ENCODE measurements around the gene TYW1B.
"Not testable (repeated sequence)": the region's sequence is repeated elsewhere in the genome, so short reads cannot be mapped to it uniquely, and the experiment has no call there.

Gene TYW1B, protein sequence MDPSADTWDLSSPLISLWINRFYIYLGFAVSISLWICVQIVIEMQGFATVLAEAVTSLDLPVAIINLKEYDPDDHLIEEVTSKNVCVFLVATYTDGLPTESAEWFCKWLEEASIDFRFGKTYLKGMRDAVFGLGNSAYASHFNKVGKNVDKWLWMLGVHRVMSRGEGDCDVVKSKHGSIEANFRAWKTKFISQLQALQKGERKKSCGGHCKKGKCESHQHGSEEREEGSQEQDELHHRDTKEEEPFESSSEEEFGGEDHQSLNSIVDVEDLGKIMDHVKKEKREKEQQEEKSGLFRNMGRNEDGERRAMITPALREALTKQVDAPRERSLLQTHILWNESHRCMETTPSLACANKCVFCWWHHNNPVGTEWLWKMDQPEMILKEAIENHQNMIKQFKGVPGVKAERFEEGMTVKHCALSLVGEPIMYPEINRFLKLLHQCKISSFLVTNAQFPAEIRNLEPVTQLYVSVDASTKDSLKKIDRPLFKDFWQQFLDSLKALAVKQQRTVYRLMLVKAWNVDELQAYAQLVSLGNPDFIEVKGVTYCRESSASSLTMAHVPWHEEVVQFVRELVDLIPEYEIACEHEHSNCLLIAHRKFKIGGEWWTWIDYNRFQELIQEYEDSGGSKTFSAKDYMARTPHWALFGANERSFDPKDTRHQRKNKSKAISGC

DNA sequence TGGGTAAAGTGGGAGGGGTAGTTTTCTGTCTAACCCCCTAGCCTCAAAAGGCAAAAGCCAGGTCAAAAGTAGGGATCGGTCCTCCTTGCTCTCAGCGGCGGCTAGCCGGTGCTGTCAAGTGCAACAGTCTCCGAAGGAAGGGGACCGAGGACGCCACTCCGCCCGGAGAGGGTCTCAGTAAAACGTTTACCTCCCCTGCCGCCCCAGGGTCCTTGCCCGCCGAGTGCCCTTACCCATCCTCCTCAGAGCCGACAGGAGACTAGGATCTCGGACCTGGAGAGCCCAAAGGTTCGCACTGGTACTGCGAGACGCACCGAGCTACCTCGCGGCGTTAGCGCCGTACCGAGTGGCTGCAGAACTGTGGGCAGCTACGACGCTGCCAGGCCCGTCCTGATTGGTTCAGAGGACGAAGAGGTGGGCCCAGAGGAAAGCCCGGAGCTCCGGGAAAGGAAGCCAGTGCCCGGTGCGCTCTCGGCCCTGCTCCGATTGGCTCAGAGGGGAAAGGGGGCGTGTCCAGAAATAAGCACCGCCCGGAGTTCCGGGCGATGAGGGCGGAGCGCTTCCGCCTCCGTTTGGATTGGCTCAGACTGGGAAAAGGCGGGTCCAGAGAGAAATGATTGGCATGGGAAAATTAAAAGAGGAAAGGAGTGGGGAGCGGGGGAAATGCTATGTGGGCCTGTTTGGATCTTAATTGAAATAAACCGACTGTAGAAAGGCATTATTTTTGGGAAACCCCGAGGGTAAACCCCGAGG is at the start of gene TYW1B:
TYW1B (minus strand) TSS at position 362 of the 753 bp plus-strand sequence; CDS start at position 237, 125 bp downstream.
- DNase-seq: peak; percentile 96 to 97

DNA sequence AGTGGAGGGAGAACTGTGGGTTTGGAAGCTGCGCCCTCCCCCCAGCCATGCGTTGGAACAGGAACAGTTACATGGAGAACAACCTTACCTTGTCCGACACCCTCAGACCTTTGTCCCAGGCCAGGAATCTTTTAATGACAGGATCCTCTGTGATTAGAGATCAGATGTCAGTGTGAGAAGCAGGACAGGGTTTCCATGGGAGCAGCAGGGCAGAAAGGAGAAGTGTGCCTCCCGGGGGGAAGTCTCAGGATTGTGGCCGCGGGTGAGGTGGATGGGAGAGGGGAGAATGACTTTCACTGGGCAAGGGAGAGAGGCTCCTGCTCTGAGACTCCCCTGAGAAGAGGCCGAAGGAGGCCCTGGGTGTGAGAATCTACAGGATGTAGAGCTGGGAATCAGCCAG is 39.6 kb upstream of the TYW1B start:
- peak; percentile 4 to 41 for DNase-seq

DNA sequence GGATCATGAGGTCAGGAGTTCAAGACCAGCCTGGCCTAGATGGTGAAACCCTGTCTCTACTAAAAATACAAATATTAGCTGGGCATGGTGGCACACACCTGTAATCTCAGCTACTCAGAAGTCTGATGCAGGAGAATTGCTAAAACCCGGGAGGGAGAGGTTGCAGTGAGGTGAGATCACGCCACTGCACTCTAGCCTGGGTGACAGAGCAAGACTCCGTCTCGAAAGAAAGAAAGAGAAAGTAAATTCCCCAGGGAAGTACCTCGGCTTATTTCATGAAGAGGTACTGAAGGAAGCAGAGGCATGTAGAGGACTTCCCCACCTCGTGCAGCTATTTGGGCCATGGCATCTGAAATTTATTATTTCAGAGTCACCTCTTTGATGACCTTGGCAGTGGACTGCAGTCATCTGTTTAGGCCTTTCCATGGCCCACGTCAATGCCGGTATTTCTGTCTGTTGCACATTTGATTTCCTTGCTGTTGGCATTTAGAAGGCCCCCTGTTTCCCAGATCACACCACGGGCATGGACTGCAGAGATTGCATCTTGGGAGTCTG is 30.9 kb upstream of the TYW1B start:
- DNase-seq: not testable (repeated sequence)

DNA sequence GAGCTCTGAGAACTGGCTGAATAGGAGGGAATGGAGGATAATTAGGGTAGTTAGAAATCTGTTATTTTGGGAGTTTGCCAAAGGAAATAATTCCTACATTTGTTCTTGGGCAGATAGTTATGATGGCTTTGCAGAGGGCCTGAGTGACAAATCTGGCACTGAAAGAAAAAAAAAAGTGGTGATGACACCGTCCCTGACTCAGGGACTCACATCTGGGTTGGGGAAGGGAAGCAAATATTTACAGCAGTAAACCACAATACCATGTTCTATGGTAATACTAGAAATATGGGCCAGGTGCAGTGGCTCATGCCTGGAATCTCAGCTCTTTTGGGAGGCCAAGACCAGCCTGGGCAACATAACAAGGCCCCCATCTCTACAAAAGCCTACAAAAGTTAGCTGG is 29.9 kb upstream of the TYW1B start:
- DNase-seq: not testable (repeated sequence)

DNA sequence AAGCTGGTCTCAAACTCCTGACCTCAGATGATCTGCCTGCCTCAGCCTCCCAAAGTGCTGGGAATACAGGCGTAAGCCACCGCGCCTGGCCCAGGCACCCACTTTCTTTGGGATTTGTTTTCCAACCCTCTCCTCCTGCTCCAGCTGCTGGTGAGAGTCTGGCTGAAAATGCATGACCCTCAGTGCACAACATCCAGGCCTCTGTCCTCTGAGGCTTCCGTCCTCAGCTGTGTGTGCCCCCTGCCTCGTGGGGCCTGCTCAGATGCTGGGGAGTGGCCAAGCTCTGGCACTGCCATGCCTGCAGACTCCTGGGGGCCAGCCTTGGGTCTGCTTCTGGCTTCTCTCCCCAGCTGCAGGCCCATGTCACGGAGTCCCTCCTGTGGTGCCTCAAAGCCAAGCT is 27.3 kb upstream of the TYW1B start:
- not testable (repeated sequence) for DNase-seq

DNA sequence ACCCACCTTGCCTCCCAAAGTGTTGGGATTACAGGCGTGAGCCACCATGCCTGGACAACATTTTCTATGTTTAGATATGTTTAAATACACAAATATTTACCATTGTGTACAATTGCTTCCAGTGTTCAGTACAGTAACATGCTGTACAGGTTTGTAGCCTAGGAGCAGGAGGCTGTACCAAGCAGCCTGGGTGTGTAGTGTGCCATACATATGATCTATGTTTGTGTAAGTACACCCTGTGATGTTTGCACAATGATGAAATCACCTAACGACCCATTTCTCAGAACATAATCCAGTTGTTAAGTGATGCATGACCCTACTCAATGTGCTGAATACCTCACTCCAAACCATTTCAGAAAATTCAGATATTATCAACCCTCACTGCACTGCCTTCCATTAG is 24.9 kb upstream of the TYW1B start:
- DNase-seq: not testable (repeated sequence)

DNA sequence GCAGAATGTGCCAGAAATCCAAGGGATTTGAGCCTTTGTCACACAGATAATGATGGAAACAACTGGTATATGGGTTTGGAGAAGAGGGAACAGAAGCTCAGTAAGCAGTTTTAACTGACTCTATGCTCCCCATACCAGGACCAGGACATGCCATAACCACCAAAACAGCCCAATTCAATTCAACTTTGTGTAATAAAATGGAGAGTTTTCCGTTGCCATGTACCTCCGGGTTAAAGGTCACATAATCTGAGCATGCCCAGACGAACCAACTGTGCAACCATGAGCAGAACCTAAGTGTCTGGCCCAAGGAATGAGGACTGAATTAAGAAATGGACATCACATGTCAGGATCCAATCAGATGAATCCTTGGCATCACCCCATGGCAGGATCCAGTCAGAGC is 22.7 kb upstream of the TYW1B start:
- not testable (repeated sequence) for DNase-seq

DNA sequence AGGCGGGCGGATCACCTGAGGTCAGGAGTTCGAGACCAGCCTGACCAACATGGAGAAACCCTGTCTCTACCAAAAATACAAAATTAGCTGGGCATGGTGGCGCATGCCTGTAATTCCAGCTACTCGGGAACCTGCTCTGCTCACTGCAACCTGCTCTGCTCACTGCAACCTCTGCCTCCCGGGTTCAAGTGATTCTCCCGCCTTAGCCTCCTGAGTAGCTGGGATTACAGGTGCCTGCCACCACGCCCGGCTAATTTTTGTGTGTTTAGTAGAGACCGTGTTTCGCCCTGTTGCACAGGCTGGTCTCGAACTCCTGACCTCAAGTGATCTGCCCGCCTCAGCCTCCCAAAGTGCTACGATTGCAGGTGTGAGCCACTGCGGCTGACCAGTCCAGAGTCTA is 16.1 kb upstream of the TYW1B start:
- not testable (repeated sequence) for DNase-seq

DNA sequence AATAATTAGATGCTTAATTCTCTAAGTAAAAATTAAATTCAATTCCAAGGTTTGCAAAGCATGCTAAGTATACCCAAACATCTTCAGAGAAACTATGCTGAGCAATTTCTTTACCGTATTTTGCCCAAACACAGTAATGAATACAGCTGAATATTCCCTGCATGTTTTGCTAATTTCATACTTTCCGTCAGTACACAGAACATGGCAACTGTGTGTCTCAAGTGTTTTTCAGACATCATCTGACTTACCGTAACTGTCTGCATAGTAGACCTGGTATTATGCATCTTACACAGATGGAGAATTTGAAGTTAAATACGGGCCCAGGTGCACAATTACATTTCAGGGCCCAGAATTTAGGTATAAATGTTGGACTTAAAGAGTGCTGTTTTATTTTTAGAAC is 15.2 kb upstream of the TYW1B start:
- DNase-seq: not testable (repeated sequence)

DNA sequence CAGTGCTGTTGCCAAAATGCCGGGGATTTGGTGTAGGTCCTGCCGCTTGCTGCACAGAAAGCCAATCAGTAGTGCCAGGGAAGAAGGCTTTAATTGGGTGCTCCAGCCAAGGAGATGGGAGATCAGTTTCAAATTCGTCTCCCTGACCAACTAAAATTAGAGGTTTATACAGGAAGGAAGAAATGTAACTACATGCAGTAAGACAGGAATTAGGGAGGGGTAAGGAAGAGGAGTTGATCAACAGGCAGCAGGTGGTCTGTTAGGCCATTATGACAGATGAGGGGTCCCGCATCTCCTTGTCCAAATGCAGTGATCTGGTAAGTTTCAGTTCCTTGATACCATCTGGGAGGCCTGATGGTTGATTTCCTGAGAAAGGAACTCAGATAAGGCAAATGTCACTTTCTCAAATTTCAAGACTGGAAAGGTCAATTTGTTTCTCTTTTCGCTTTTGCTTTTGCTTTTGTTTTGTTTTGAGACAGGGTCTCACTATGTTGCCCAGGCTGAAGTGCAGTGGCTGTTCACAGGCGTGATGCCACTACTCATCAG is 13.0 kb upstream of the TYW1B start:
- not testable (repeated sequence) for DNase-seq

DNA sequence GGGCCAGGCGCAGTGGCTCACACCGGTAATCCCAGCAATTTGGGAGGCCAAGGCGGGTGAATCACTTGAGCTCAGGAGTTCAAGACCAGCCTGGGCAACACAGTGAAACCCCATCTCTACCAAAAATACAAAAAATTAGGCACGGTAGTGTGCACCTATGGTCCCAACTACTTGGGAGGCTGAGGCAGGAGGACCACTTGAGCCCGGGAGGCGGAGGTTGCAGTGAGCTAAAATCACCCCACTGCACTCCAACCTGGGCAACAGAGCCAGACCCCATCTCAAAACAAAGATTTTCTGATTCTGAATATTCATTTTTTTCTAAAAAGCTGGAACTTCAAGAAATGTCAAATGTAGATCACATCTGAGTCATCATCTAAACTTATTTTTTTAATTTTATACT is 10.3 kb upstream of the TYW1B start:
- not testable (repeated sequence) for DNase-seq

DNA sequence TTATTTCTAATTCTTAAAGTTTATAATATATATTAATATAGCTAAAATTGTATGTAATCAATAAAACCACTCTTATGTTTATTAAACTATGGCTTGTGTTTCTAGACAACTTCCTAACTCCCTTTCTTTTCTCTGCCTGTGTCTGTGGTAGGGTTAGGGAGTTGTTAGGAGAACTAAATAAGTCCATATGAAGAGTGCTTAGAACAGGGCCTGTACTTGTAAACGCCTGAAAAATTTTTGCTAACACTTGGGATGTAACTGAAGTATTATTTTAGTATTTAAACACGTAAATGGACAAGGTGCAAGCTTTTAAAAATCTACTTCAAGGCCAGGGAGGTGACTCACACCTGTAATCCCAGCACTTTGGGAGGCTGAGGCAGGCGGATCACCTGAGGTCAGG is 9.3 kb upstream of the TYW1B start:
- DNase-seq: not testable (repeated sequence)

DNA sequence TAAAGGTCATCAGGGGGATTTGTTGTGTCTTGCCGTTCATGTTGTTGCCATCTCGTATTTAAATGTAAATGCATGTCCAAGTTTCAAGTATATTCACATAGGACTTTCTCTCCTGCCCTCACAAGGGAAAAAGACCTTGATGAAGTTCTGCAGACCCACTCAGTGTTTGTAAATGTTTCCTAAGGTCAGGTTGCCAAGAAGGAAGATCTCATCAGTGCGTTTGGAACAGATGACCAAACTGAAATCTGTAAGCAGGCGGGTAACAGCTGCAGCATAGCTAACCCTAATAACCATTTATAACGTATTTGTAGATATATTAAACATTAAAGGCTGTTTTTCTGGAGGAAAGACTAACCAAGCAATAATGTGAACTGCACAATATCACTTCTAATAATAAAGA is 2.6 kb upstream of the TYW1B start:
- DNase-seq: not testable (repeated sequence)

DNA sequence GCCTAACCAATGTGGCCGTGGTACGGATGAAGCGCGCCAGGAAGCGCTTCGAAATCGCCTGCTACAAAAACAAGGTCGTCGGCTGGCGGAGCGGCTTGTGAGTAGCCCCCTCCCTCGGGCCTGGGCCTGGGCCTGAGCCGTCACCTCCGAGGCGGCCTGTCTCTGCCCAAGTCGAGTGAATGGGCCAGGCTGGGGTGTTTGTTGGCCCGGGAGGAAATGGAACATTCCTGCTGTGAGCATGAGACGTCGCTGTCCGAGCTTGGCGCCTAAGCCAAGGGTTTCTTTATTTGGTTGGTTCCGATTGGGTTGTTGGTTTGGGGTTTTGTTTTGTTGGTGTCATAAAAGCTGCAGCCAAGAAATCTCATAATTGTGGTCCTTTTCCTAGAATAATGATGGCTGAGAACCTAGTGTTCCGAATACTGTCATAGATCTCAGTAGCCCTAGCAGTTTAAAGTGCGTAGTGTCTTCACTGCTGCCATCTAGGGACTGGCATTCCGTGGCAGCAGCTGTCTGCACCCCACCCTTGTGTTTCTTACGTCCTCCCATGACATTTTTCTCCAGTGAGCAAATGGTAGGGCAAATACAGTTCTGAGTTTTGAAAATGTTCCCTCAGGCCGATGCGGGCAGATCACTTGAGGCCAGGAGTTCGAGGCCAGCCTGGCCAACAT is 1.8 kb upstream of the TYW1B start:
- DNase-seq: peak; percentile 53 to 58

DNA sequence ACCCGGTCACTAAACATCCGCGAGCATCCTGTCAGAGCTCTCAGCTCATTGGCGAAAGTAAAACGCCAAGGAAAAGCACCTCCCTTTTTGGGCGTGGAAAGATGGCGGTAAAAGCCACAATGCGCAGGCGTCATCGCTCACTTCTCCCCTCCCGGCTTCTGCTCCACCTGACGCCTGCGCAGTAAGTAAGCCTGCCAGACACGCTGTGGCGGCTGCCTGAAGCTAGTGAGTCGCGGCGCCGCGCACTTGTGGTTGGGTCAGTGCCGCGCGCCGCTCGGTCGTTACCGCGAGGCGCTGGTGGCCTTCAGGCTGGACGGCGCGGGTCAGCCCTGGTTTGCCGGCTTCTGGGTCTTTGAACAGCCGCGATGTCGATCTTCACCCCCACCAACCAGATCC is 1.3 kb upstream of the TYW1B start:
- DNase-seq: peak; percentile 94 to 95

DNA sequence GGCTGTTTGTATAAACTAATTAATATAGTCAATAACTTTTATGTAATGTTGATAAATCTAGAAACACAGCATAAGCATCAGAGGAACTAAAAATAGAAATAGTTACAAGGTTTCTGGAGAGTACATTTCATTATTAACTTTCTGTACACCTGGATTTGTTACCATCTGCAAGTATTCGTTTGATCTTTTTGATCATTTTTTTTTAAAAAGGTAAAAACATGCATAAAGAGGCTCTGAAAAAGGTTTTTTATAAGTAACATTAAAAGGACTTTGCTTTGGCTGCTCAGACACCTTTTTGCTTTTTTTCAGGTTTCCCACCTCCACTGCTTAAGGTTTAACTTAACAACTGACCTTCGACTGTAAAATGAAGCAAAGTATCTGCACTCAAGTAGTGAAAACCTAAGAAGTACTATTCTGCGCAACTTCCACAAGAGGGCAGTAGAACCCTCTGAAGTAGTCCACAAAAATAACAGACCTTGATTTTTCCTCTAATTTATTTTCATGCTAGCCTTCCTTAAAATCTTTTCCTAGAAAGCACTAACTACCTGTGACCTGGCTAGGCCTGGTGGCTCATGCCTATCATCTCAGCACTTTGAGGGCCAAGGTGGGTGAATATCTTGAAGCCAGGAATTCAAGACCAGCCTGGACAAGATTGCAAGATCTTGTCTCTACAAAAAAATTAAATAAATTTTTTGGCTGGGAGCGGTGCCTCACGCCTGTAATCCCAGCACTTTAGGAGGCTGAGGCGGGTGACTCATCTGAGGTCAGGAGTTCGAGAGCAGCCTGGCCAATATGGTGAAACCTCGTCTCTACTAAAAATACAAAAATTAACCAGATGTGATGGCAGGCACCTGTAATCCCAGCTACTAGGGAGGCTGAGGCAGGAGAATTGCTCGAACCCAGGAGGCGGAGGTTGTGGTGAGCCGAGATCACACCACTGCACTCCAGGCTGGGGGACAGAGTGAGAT is 4.0 kb downstream of the TYW1B start:
- peak; percentile 4 to 15 for DNase-seq

DNA sequence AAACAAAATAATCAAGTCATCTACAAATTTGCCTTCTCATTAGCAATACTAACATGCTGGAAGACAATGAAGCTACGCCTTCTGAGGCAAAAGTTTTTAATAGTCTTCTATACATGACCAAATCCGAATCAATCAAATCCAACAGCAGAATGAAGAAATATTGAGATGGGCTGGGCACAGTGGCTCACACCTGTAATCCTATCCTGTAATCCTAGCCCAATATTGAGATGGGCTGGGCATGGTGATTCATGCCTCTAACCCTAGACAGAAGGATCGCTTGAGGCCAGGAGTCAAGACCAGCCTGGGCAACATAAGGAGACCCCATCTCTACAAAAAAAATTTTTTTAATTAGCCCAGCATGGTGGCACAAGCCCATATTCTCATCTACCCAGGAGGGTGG is 5.5 kb downstream of the TYW1B start:
- not testable (repeated sequence) for DNase-seq

DNA sequence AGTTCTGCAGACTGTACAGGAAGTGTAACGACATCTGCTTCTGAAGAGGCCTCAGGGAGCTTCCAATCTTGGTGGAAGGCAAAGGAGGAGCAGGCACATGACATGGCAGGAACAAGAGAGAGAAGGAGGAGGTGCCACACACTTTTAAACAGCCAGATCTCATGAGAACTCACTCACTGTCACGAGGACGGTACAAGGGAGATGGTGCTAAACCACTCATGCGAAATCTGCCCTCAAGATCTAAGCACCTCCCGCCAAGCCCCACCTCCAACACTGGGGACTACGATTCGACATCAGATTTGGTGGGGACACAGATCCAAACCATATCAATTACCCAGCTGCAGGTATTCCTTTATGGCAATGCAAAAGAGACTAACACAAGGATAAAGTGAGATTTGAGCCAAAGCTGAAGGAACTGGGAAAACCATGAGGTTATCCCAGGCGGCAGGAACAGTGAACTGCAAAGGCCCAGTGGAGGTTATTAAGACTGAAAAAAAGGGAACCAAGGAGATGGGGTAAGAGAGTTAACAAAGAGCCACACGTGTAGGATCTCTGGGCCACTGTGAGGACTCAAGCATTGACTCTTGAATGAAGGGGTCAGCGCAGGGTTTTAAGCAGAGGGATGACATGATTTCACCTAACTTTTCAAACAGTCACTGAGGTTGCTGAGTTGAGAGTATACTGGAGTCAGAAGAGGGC is 9.2 kb downstream of the TYW1B start:
- peak in 1 of 2 experiments; percentile 12 for DNase-seq

DNA sequence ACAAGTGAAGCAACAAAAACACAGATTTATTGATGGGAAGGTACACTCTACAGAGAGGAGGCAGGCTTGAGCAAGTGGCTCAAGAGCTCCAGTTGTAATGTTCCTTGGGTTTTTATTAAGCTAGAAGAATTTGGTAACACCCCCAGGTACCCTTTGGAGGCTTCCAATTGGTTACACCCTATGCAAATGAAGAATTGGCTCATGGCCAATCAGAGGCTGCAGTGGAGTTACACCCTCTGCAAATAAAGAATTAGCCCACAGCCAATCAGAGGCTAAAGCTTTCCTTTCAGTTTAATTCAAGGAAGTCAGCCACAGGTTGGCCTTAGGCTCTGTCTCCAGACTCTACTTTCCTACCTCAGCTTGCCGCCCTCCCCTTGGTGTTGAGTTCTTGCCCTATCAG is 10.3 kb downstream of the TYW1B start:
- DNase-seq: not testable (repeated sequence)
